Erythroblast (primary cell): ENCODE data around the gene CHGA.

Source experiments
- GATA1 ChIP-seq: IDR thresholded peaks from 2 replicates; pipeline ENCODE4 v1.6.1; 2011; ENCODE audit warnings: low read depth, mild to moderate bottlenecking, control low read depth, low read length, moderate library complexity
- POLR2A ChIP-seq: IDR thresholded peaks from 2 replicates; pipeline ENCODE4 v1.6.1; 2011; ENCODE audit warnings: mild to moderate bottlenecking, low read length

GRCh38 chr14:92932448-92933395 lies 9.8 kb downstream of the CHGA start:
- TF ChIP-seq POLR2A (no peak), GATA1 (no peak)
